Skeletal muscle tissue (tissue), 4 donors: ENCODE measurements around the gene USP17L15. TPM values are rescaled to one million over a fixed set of nuclear protein-coding genes. Genes with fewer than 3 reads are reported as not detected.
"Not testable (repeated sequence)": the region's sequence is repeated elsewhere in the genome, so short reads cannot be mapped to it uniquely, and the experiment has no call there.

Experiments
- H3K27ac ChIP-seq: one replicate; pipeline ENCODE4 v1.7.0; 2013; ENCODE audit warnings: mild to moderate bottlenecking, low read depth, low read length, inconsistent platforms
- H3K27me3 ChIP-seq, 3 donors: one replicate each; pipeline ENCODE4 v1.7.0; 2013; ENCODE audit warnings: low read length in 3 of 3; ENCODE audit not compliant: control insufficient read depth in 3 of 3, insufficient read depth in 3 of 3
- H3K36me3 ChIP-seq, 3 donors: one replicate each; pipeline ENCODE4 v1.7.0; 2013; ENCODE audit warnings: low read length in 3 of 3; ENCODE audit not compliant: control insufficient read depth in 3 of 3, insufficient read depth in 3 of 3
- H3K4me1 ChIP-seq, 3 donors: one replicate each; pipeline ENCODE4 v1.7.0; 2013; ENCODE audit warnings: low read length in 3 of 3, mild to moderate bottlenecking in 3 of 3; ENCODE audit not compliant: control insufficient read depth in 3 of 3, insufficient read depth in 3 of 3
- H3K4me3 ChIP-seq, 3 donors: one replicate each; pipeline ENCODE4 v1.7.0; 2013; ENCODE audit warnings: low read length in 3 of 3
- H3K9ac ChIP-seq, 3 donors: one replicate each; pipeline ENCODE4 v1.7.0; 2013; ENCODE audit warnings: low read length in 3 of 3, mild to moderate bottlenecking in 3 of 3, moderate library complexity in 2 of 3, low read depth in 1 of 3
- H3K9me3 ChIP-seq, 3 donors: one replicate each; pipeline ENCODE4 v1.7.0; 2013; ENCODE audit warnings: low read length in 3 of 3; ENCODE audit not compliant: control insufficient read depth in 3 of 3
- total RNA-seq: library from RNA; depleted of rRNA; stranded (reverse); fragments of >200 nt; gene quantifications from one replicate; pipeline ENCODE4 v1.2.3, GENCODE V29; 2014
- donor health status: Osteomylitis.

USP17L15 gene, protein sequence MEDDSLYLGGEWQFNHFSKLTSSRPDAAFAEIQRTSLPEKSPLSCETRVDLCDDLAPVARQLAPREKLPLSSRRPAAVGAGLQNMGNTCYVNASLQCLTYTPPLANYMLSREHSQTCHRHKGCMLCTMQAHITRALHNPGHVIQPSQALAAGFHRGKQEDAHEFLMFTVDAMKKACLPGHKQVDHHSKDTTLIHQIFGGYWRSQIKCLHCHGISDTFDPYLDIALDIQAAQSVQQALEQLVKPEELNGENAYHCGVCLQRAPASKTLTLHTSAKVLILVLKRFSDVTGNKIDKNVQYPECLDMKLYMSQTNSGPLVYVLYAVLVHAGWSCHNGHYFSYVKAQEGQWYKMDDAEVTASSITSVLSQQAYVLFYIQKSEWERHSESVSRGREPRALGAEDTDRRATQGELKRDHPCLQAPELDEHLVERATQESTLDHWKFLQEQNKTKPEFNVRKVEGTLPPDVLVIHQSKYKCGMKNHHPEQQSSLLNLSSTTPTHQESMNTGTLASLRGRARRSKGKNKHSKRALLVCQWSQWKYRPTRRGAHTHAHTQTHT
- not detected for total RNA-seq

DNA sequence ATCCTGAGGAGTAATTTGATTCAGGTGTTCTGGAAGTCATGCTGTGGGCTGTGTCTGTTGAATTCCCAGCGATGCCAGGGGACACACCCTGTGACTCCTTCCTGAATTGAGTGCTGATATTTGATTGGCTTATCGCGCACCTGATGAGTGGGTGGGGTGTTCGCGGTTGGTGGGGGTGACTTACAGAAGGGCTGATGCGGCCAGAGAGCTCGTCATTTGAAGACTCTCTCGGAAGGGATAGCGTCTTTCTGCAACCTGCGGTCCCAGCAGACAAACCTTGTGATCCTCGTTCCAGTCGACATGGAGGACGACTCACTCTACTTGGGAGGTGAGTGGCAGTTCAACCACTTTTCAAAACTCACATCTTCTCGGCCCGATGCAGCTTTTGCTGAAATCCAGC is at the start of gene USP17L15:
Gene USP17L15, plus strand, starts transcription at position 301 of the 400 bp plus-strand sequence. Its CDS starts 0 bp downstream, at position 301.
- not testable (repeated sequence) for H3K9ac ChIP-seq, H3K4me3 ChIP-seq, H3K27me3 ChIP-seq, H3K36me3 ChIP-seq, H3K9me3 ChIP-seq, H3K4me1 ChIP-seq, H3K27ac ChIP-seq

- not testable (repeated sequence) for H3K4me1 ChIP-seq, H3K36me3 ChIP-seq, H3K9ac ChIP-seq, H3K27ac ChIP-seq, H3K27me3 ChIP-seq, H3K4me3 ChIP-seq, H3K9me3 ChIP-seq
These were observed 23.8 kb upstream of the USP17L15 start, which contains the start of gene USP17L10 for GRCh38 chr4:9210357-9210756. Gene USP17L10, plus strand, starts transcription at chr4:9210657. Its CDS starts 0 bp downstream, at chr4:9210657.

DNA sequence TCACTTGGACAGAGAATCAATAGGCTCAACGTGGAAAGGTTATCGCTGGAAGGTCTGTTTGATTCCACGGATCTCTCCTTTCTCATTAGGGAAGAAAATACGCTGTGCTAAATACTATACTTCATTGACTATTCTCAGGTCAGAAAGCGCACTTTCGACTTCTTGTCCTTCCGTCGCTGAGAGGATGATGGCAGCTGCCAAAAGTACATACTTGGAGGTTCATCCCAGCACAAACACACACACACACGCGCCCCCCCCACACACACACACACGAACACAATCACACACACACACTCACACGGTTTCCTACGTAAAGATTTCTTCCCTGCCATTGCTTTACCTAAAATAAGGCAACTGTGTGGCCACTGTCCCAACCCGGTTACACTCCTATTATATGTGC is 19.5 kb upstream of the USP17L15 start:
- H3K9ac ChIP-seq, H3K27me3 ChIP-seq, H3K27ac ChIP-seq, H3K4me3 ChIP-seq, H3K36me3 ChIP-seq, H3K9me3 ChIP-seq, H3K4me1 ChIP-seq: not testable (repeated sequence)

DNA sequence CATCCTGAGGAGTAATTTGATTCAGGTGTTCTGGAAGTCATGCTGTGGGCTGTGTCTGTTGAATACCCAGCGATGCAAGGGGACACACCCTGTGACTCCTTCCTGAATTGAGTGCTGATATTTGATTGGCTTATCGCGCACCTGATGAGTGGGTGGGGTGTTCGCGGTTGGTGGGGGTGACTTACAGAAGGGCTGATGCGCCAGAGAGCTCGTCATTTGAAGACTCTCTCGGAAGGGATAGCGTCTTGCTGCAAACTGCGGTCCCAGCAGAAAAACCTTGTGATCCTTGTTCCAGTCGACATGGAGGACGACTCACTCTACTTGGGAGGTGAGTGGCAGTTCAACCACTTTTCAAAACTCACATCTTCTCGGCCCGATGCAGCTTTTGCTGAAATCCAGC is 19.1 kb upstream of the USP17L15 start, which contains the start of gene USP17L11:
Gene USP17L11, plus strand, starts transcription at position 301 of the 400 bp plus-strand sequence. Its CDS starts 0 bp downstream, at position 301.
- not testable (repeated sequence) for H3K9ac ChIP-seq, H3K27me3 ChIP-seq, H3K36me3 ChIP-seq, H3K4me3 ChIP-seq, H3K27ac ChIP-seq, H3K9me3 ChIP-seq, H3K4me1 ChIP-seq

DNA sequence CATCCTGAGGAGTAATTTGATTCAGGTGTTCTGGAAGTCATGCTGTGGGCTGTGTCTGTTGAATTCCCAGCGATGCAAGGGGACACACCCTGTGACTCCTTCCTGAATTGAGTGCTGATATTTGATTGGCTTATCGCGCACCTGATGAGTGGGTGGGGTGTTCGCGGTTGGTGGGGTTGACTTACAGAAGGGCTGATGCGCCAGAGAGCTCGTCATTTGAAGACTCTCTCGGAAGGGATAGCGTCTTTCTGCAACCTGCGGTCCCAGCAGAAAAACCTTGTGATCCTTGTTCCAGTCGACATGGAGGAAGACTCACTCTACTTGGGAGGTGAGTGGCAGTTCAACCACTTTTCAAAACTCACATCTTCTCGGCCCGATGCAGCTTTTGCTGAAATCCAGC is 14.3 kb upstream of the USP17L15 start, which contains the start of gene USP17L12:
Gene USP17L12, plus strand, starts transcription at position 301 of the 400 bp plus-strand sequence. Its CDS starts 0 bp downstream, at position 301.
- not testable (repeated sequence) for H3K9ac ChIP-seq, H3K4me1 ChIP-seq, H3K36me3 ChIP-seq, H3K27me3 ChIP-seq, H3K27ac ChIP-seq, H3K9me3 ChIP-seq, H3K4me3 ChIP-seq

DNA sequence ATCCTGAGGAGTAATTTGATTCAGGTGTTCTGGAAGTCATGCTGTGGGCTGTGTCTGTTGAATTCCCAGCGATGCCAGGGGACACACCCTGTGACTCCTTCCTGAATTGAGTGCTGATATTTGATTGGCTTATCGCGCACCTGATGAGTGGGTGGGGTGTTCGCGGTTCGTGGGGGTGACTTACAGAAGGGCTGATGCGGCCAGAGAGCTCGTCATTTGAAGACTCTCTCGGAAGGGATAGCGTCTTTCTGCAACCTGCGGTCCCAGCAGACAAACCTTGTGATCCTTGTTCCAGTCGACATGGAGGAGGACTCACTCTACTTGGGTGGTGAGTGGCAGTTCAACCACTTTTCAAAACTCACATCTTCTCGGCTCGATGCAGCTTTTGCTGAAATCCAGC is 9.6 kb upstream of the USP17L15 start, which contains the start of gene USP17L13:
Gene USP17L13, plus strand, starts transcription at position 301 of the 400 bp plus-strand sequence. Its CDS starts 0 bp downstream, at position 301.
- H3K4me3 ChIP-seq, H3K27ac ChIP-seq, H3K36me3 ChIP-seq, H3K4me1 ChIP-seq, H3K9ac ChIP-seq, H3K27me3 ChIP-seq, H3K9me3 ChIP-seq: not testable (repeated sequence)

- not testable (repeated sequence) for H3K27me3 ChIP-seq, H3K9me3 ChIP-seq, H3K9ac ChIP-seq, H3K4me3 ChIP-seq, H3K36me3 ChIP-seq, H3K27ac ChIP-seq, H3K4me1 ChIP-seq
These were observed 3.9 kb upstream of the USP17L15 start for GRCh38 chr4:9230249-9230648.

GRCh38 chr4:9238461-9238860 is 4.3 kb downstream of the USP17L15 start:
- H3K4me3 ChIP-seq, H3K27ac ChIP-seq, H3K27me3 ChIP-seq, H3K9ac ChIP-seq, H3K36me3 ChIP-seq, H3K9me3 ChIP-seq, H3K4me1 ChIP-seq: not testable (repeated sequence)

DNA sequence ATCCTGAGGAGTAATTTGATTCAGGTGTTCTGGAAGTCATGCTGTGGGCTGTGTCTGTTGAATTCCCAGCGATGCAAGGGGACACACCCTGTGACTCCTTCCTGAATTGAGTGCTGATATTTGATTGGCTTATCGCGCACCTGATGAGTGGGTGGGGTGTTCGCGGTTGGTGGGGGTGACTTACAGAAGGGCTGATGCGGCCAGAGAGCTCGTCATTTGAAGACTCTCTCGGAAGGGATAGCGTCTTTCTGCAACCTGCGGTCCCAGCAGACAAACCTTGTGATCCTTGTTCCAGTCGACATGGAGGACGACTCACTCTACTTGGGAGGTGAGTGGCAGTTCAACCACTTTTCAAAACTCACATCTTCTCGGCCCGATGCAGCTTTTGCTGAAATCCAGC is 9.4 kb downstream of the USP17L15 start, which contains the start of gene USP17L17:
Gene USP17L17, plus strand, starts transcription at position 301 of the 400 bp plus-strand sequence. Its CDS starts 0 bp downstream, at position 301.
- not testable (repeated sequence) for H3K27ac ChIP-seq, H3K4me1 ChIP-seq, H3K27me3 ChIP-seq, H3K4me3 ChIP-seq, H3K9me3 ChIP-seq, H3K9ac ChIP-seq, H3K36me3 ChIP-seq

- H3K4me3 ChIP-seq, H3K36me3 ChIP-seq, H3K27me3 ChIP-seq, H3K9me3 ChIP-seq, H3K9ac ChIP-seq, H3K4me1 ChIP-seq, H3K27ac ChIP-seq: not testable (repeated sequence)
These were observed 13.9 kb downstream of the USP17L15 start, which contains the start of gene USP17L18 for GRCh38 chr4:9247953-9248680. Gene USP17L18, plus strand, starts transcription at chr4:9248630. Its CDS starts 0 bp downstream, at chr4:9248630.
